Measurements from ENCODE around the gene SLC6A5.

GRCh38 chr11:20605602-20606091 lies 6.2 kb downstream of the SLC6A5 start:
- TF ChIP-seq CTCF (IDR thresholded peaks at IDR 0.05) (no peak), EP300 (IDR thresholded peaks at IDR 0.05) (no peak)

Measured in suprapubic skin (tissue), 3 donors.